Activated naive CD4-positive, alpha-beta T cell treated with anti-CD3 and anti-CD28 coated beads, Interleukin-2, amount 50 U/mL, for 16 hours (primary cell): ENCODE measurements around the gene RYR2.

Source experiments
- DNase-seq: peaks from one replicate; pipeline ENCODE4 v3.0.0-alpha.2; 2020

RYR2 gene

GRCh38 chr1:237685551-237685950 lies 643.6 kb downstream of the RYR2 start:
- DNase-seq = no peak

GRCh38 chr1:237687804-237688203 lies 645.8 kb downstream of the RYR2 start:
- DNase-seq = no peak

- DNase-seq = no peak
Measured at GRCh38 chr1:237690656-237691055, 648.7 kb downstream of the RYR2 start.

- DNase-seq = no peak
Measured at GRCh38 chr1:237692255-237692654, 650.3 kb downstream of the RYR2 start.

- no peak for DNase-seq
Measured at GRCh38 chr1:237695878-237696277, 653.9 kb downstream of the RYR2 start.

GRCh38 chr1:237700181-237700580 lies 658.2 kb downstream of the RYR2 start:
- no peak for DNase-seq

GRCh38 chr1:237701534-237701933 lies 659.5 kb downstream of the RYR2 start:
- DNase-seq = no peak

- no peak for DNase-seq
Measured at GRCh38 chr1:237702161-237702560, 660.2 kb downstream of the RYR2 start.

- DNase-seq = no peak
Measured at GRCh38 chr1:237705462-237705861, 663.5 kb downstream of the RYR2 start.

- DNase-seq = no peak
Measured at GRCh38 chr1:237709355-237709754, 667.4 kb downstream of the RYR2 start.

GRCh38 chr1:237711281-237711680 lies 669.3 kb downstream of the RYR2 start:
- no peak for DNase-seq

- DNase-seq = no peak
Measured at GRCh38 chr1:237712082-237712481, 670.1 kb downstream of the RYR2 start.

GRCh38 chr1:237712586-237713157 lies 670.7 kb downstream of the RYR2 start:
- no peak for DNase-seq

GRCh38 chr1:237713916-237714315 lies 671.9 kb downstream of the RYR2 start:
- no peak for DNase-seq

- no peak for DNase-seq
Measured at GRCh38 chr1:237717106-237717505, 675.1 kb downstream of the RYR2 start.

GRCh38 chr1:237730826-237731350 lies 688.9 kb downstream of the RYR2 start:
- DNase-seq = no peak

- DNase-seq = no peak
Measured at GRCh38 chr1:237732657-237733056, 690.7 kb downstream of the RYR2 start.

- no peak for DNase-seq
Measured at GRCh38 chr1:237736372-237737029, 694.5 kb downstream of the RYR2 start.

GRCh38 chr1:237737448-237737847 lies 695.5 kb downstream of the RYR2 start:
- DNase-seq = no peak

GRCh38 chr1:237737938-237738610 lies 696.1 kb downstream of the RYR2 start:
- no peak for DNase-seq

GRCh38 chr1:237740846-237741245 lies 698.9 kb downstream of the RYR2 start:
- no peak for DNase-seq

GRCh38 chr1:237745545-237745944 lies 703.6 kb downstream of the RYR2 start:
- DNase-seq = no peak

GRCh38 chr1:237748171-237748960 lies 706.4 kb downstream of the RYR2 start:
- DNase-seq = no peak
